ENCODE measurements around the gene ARL6IP4.

GRCh38 chr12:122960193-122960569 lies 20.3 kb upstream of the ARL6IP4 start:
- TF ChIP-seq CTCF (conservative IDR thresholded peaks at IDR 0.05; ENCODE audit: low read depth, low read length) (no peak), POLR2A (IDR thresholded peaks at IDR 0.05; ENCODE audit: low read depth, low read length) (no peak)

All from IMR-90 (cell line).